Loucy (cell line): Measurements from ENCODE around the gene THOC1.

Experiments used
- H2AFZ ChIP-seq: fragments of 200-600 bp; sonication (generic); 2 replicates; pipeline ENCODE4 v1.6.0; 2016; ENCODE audit warnings: antibody characterized with exemption, mild to moderate bottlenecking, low read length, moderate library complexity
- H3F3A ChIP-seq: fragments of 200-600 bp; 2 replicates; pipeline ENCODE4 v1.6.0; 2016; ENCODE audit warnings: antibody characterized with exemption, low read depth, mild to moderate bottlenecking
- H3K27me3 ChIP-seq: fragments of 200-600 bp; sonication (generic); 2 replicates; pipeline ENCODE4 v1.6.1; 2014; ENCODE audit warnings: low read length, mild to moderate bottlenecking; ENCODE audit not compliant: insufficient read depth, poor library complexity, severe bottlenecking
- H3K36me3 ChIP-seq: fragments of 200-600 bp; sonication (generic); 2 replicates; pipeline ENCODE4 v1.6.1; 2016; ENCODE audit warnings: low read length; ENCODE audit not compliant: insufficient read depth
- H3K4me1 ChIP-seq: fragments of 200-600 bp; sonication (generic); 2 replicates; pipeline ENCODE4 v1.5.1; 2014; ENCODE audit warnings: low read length, mild to moderate bottlenecking; ENCODE audit not compliant: insufficient read depth, poor library complexity, severe bottlenecking
- H3K4me2 ChIP-seq: fragments of 200-600 bp; sonication (generic); 2 replicates; pipeline ENCODE4 v1.6.0; 2014; ENCODE audit warnings: antibody characterized with exemption, low read length, low read depth, mild to moderate bottlenecking; ENCODE audit not compliant: poor library complexity, severe bottlenecking
- H3K4me3 ChIP-seq: fragments of 200-600 bp; sonication (generic); 2 replicates; pipeline ENCODE4 v1.5.1; 2014; ENCODE audit warnings: low read length, mild to moderate bottlenecking, mixed read lengths; ENCODE audit not compliant: poor library complexity, severe bottlenecking
- H3K79me2 ChIP-seq: fragments of 200-600 bp; sonication (generic); 2 replicates; pipeline ENCODE4 v1.6.1; 2014; ENCODE audit warnings: low read length; ENCODE audit not compliant: insufficient read depth
- H3K9ac ChIP-seq: fragments of 200-600 bp; sonication (generic); 2 replicates; pipeline ENCODE4 v1.6.0; 2014; ENCODE audit warnings: mild to moderate bottlenecking, low read depth, low read length, moderate library complexity; ENCODE audit not compliant: poor library complexity, severe bottlenecking
- H3K9me2 ChIP-seq: fragments of 200-600 bp; sonication (generic); replicated peaks from 2 replicates; pipeline ENCODE4 v1.6.1; 2016; ENCODE audit warnings: low read depth, low read length, mixed read lengths
- H3K9me3 ChIP-seq: fragments of 200-600 bp; sonication (generic); 2 replicates; pipeline ENCODE4 v1.6.1; 2014; ENCODE audit warnings: mild to moderate bottlenecking, antibody characterized with exemption, low read length, low read depth; ENCODE audit not compliant: insufficient read depth
- H4K20me1 ChIP-seq: fragments of 200-600 bp; sonication (generic); 2 replicates; pipeline ENCODE4 v1.6.0; 2014; ENCODE audit warnings: antibody characterized with exemption, low read length, mild to moderate bottlenecking; ENCODE audit not compliant: insufficient read depth, poor library complexity, severe bottlenecking
- CTCF ChIP-seq: fragments of 200-600 bp; sonication (generic); conservative IDR thresholded peaks from 2 replicates; pipeline ENCODE4 v1.5.1; 2014; ENCODE audit warnings: mild to moderate bottlenecking, antibody characterized with exemption, low read length
- EZH2phosphoT487 ChIP-seq: fragments of 200-600 bp; IDR thresholded peaks from 2 replicates; pipeline ENCODE4 v1.6.1; 2018; ENCODE audit warnings: antibody characterized with exemption, mild to moderate bottlenecking, moderate library complexity, borderline replicate concordance

THOC1 gene

GRCh38 chr18:217532-218336, 50.1 kb downstream of the THOC1 start:
- H4K20me1 ChIP-seq = no peaks in the 10 kb centered on the region
- H3K27me3 ChIP-seq = no peaks in the 10 kb centered on the region
- no peaks in the 10 kb centered on the region for H3F3A ChIP-seq
- H2AFZ ChIP-seq = no peak overlapping the region
- no peaks in the 10 kb centered on the region for H3K9me3 ChIP-seq
- no peaks in the 10 kb centered on the region for H3K9me2 ChIP-seq
- no peak overlapping the region for H3K9ac ChIP-seq
- TF ChIP-seq CTCF (no peak), EZH2phosphoT487 (no peak)
- H3K4me3 ChIP-seq = no peak overlapping the region
- no peaks in the 10 kb centered on the region for H3K79me2 ChIP-seq
- H3K4me2 ChIP-seq = no peak overlapping the region
- H3K4me1 ChIP-seq = no peaks in the 10 kb centered on the region
- peaks cover 60% of the 10 kb centered on the region for H3K36me3 ChIP-seq

GRCh38 chr18:215448-216010, 52.3 kb downstream of the THOC1 start:
- H4K20me1 ChIP-seq = no peaks in the 10 kb centered on the region
- no peak overlapping the region for H3K9ac ChIP-seq
- no peak overlapping the region for H2AFZ ChIP-seq
- TF ChIP-seq CTCF (no peak), EZH2phosphoT487 (no peak)
- H3K4me1 ChIP-seq = no peaks in the 10 kb centered on the region
- H3K36me3 ChIP-seq = peaks cover 78% of the 10 kb centered on the region
- H3K27me3 ChIP-seq = no peaks in the 10 kb centered on the region
- 0 out of 2 replicates have a peak, but pooled peaks cover 3% of the 10 kb centered on the region for H3F3A ChIP-seq
- H3K4me2 ChIP-seq = no peak overlapping the region
- no peak overlapping the region for H3K4me3 ChIP-seq
- H3K79me2 ChIP-seq = no peaks in the 10 kb centered on the region
- no peaks in the 10 kb centered on the region for H3K9me3 ChIP-seq
- H3K9me2 ChIP-seq = no peaks in the 10 kb centered on the region

- Histone ChIP-seq H3K79me2 (no peaks in the 10 kb centered on the region), H3K9ac (no peak overlapping the region), H3K4me3 (no peak overlapping the region), H3K36me3 (peaks cover 91% of the 10 kb centered on the region), H3K9me2 (no peaks in the 10 kb centered on the region), H2AFZ (no peak overlapping the region), H3K9me3 (no peaks in the 10 kb centered on the region), H3K4me2 (no peak overlapping the region), H3K27me3 (no peaks in the 10 kb centered on the region), H4K20me1 (no peaks in the 10 kb centered on the region), H3K4me1 (no peaks in the 10 kb centered on the region), H3F3A (0 out of 2 replicates have a peak, but pooled peaks cover 3% of the 10 kb centered on the region)
- no peak for TF ChIP-seq CTCF
- TF ChIP-seq EZH2phosphoT487 = no peak
These were observed 53.9 kb downstream of the THOC1 start for GRCh38 chr18:213966-214365.
